GM18951 (cell line): ENCODE measurements around the gene ATP2C2.
A peak's percentile ranks its signal among the peaks of the same experiment; 100 is the strongest.

Source experiments
- POLR2A ChIP-seq: IDR thresholded peaks from 4 replicates; pipeline ENCODE4 v1.6.1; 2011; ENCODE audit warnings: mild to moderate bottlenecking; ENCODE audit not compliant: insufficient read length, insufficient read depth; ENCODE audit errors: extremely low read depth
- in situ Hi-C: fragments of 300-500 bp; cut with MboI; formaldehyde crosslinking; loops from one replicate; pipeline ENCODE4 v1.12.0; 2022; ENCODE audit warnings: low sequenced_read_pairs, mixed read lengths, inconsistent platforms; ENCODE audit not compliant: unreplicated experiment

Gene ATP2C2

GRCh38 chr16:84497418-84498222 is 129.3 kb downstream of the ATP2C2 start:
- TF ChIP-seq POLR2A: no peak
- in situ Hi-C loops: loop anchor here (25.0 kb wide), 1 partner anchor 210 kb away; the partner anchor contains the start of gene WFDC1

- no peak for TF ChIP-seq POLR2A
- in situ Hi-C loops: loop anchor here (25.0 kb wide), 1 partner anchor 211 kb away; the partner anchor contains the start of gene WFDC1
Observed at GRCh38 chr16:84498223-84498610, 129.9 kb downstream of the ATP2C2 start.

- TF ChIP-seq POLR2A: no peak
- in situ Hi-C loops: loop anchor here (25.0 kb wide), 1 partner anchor 212 kb away; the partner anchor contains the start of gene WFDC1
Observed at GRCh38 chr16:84498859-84499620, 130.7 kb downstream of the ATP2C2 start.

- in situ Hi-C loops: loop anchor here (25.0 kb wide), 1 partner anchor 212 kb away; the partner anchor contains the start of gene WFDC1
- no peak for TF ChIP-seq POLR2A
Observed at GRCh38 chr16:84499638-84500037, 131.3 kb downstream of the ATP2C2 start.

GRCh38 chr16:84500531-84500930 is 132.2 kb downstream of the ATP2C2 start:
- TF ChIP-seq POLR2A: no peak
- in situ Hi-C loops: no loop called here

- in situ Hi-C loops: no loop called here
- no peak for TF ChIP-seq POLR2A
Observed at GRCh38 chr16:84501077-84501735, 132.9 kb downstream of the ATP2C2 start.

- no peak for TF ChIP-seq POLR2A
- in situ Hi-C loops: no loop called here
Observed at GRCh38 chr16:84502075-84502474, 133.7 kb downstream of the ATP2C2 start.

GRCh38 chr16:84502581-84502980 is 134.2 kb downstream of the ATP2C2 start:
- in situ Hi-C loops: no loop called here
- no peak for TF ChIP-seq POLR2A

GRCh38 chr16:84503751-84504395 is 135.5 kb downstream of the ATP2C2 start:
- in situ Hi-C loops: no loop called here

GRCh38 chr16:84504420-84505248 is 136.3 kb downstream of the ATP2C2 start, which contains the start of gene MEAK7:
Gene MEAK7, minus strand, starts transcription at chr16:84504659. Its CDS starts 6,573 bp downstream, at chr16:84498086.
- in situ Hi-C loops: no loop called here

More at GRCh38 chr16:84503751-84504395, 135.5 kb downstream of the ATP2C2 start:
- no peak for TF ChIP-seq POLR2A

GRCh38 chr16:84505249-84506187 is 137.2 kb downstream of the ATP2C2 start:
- TF ChIP-seq POLR2A: no peak
- in situ Hi-C loops: no loop called here

More at GRCh38 chr16:84504420-84505248, 136.3 kb downstream of the ATP2C2 start, which contains the start of gene MEAK7:
- TF ChIP-seq POLR2A: peak; percentile 74
